Liver (tissue), 9 donors: ENCODE data around the gene CEPT1. TPM values are rescaled to one million over a fixed set of nuclear protein-coding genes. Genes with fewer than 3 reads are reported as not detected.

Experiments used
- DNase-seq: peaks from one replicate; pipeline ENCODE4 v3.0.0-alpha.2; 2017; ENCODE audit warnings: low spot score
- H3K27ac ChIP-seq, 2 donors: one replicate each; pipeline ENCODE4 v1.7.0; 2013; ENCODE audit warnings: inconsistent platforms in 2 of 2, low read length in 2 of 2, control low read depth in 1 of 2, low read depth in 1 of 2, mild to moderate bottlenecking in 1 of 2
- H3K27me3 ChIP-seq, 4 donors: one replicate each; pipeline versions ENCODE4 v1.6.1 to v1.7.0; 2013; ENCODE audit warnings: low read length in 3 of 4, inconsistent platforms in 1 of 4, mild to moderate bottlenecking in 1 of 4, moderate library complexity in 1 of 4; ENCODE audit not compliant: control insufficient read depth in 4 of 4, insufficient read depth in 4 of 4
- H3K36me3 ChIP-seq, 4 donors: one replicate each; pipeline versions ENCODE4 v1.6.1 to v1.7.0; 2013; ENCODE audit warnings: low read length in 3 of 4, mild to moderate bottlenecking in 3 of 4, low read depth in 1 of 4, moderate library complexity in 1 of 4; ENCODE audit not compliant: control insufficient read depth in 4 of 4, insufficient read depth in 3 of 4
- H3K4me1 ChIP-seq, 4 donors: one replicate each; pipeline versions ENCODE4 v1.6.1 to v1.7.0; 2013; ENCODE audit warnings: low read length in 3 of 4, mild to moderate bottlenecking in 3 of 4, moderate library complexity in 1 of 4; ENCODE audit not compliant: control insufficient read depth in 4 of 4, insufficient read depth in 4 of 4
- H3K4me3 ChIP-seq, 3 donors: one replicate each; pipeline versions ENCODE4 v1.6.1 to v1.7.0; 2013; ENCODE audit warnings: low read length in 3 of 3, control low read depth in 1 of 3, low read depth in 1 of 3, mild to moderate bottlenecking in 1 of 3
- H3K9ac ChIP-seq, 2 donors: one replicate each; pipeline ENCODE4 v1.7.0; 2013; ENCODE audit warnings: low read length in 2 of 2, mild to moderate bottlenecking in 2 of 2, moderate library complexity in 2 of 2, control low read depth in 1 of 2, low read depth in 1 of 2
- H3K9me3 ChIP-seq, 4 donors: one replicate each; pipeline versions ENCODE4 v1.6.1 to v1.7.0; 2013; ENCODE audit warnings: low read length in 3 of 4; ENCODE audit not compliant: control insufficient read depth in 4 of 4
- EGR1 ChIP-seq, 2 donors: IDR thresholded peaks; 2 replicates each; pipeline ENCODE4 v1.6.1; 2016 to 2018; ENCODE audit warnings: antibody characterized with exemption in 2 of 2, low read depth in 2 of 2
- FOXA1 ChIP-seq: IDR thresholded peaks from 2 replicates; pipeline ENCODE4 v1.6.1; 2016; ENCODE audit warnings: antibody characterized with exemption
- FOXA2 ChIP-seq: IDR thresholded peaks from 2 replicates; pipeline ENCODE4 v1.6.1; 2016; ENCODE audit warnings: antibody characterized with exemption
- GABPA ChIP-seq, 2 donors: IDR thresholded peaks in 1 of 2; conservative IDR thresholded peaks in 1 of 2; 2 replicates each; pipeline ENCODE4 v1.6.1; 2016; ENCODE audit warnings: antibody characterized with exemption in 2 of 2, mild to moderate bottlenecking in 1 of 2, moderate library complexity in 1 of 2
- HNF4A ChIP-seq, 2 donors: conservative IDR thresholded peaks; 2 replicates each; pipeline ENCODE4 v1.6.1; 2016; ENCODE audit warnings: antibody characterized with exemption in 2 of 2, mild to moderate bottlenecking in 2 of 2
- MAX ChIP-seq: IDR thresholded peaks from 2 replicates; pipeline ENCODE4 v1.6.1; 2016; ENCODE audit warnings: antibody characterized with exemption
- NR2F2 ChIP-seq: IDR thresholded peaks from 2 replicates; pipeline ENCODE4 v1.6.1; 2016; ENCODE audit warnings: antibody characterized with exemption
- RAD21 ChIP-seq, 2 donors: IDR thresholded peaks; 2 replicates each; pipeline ENCODE4 v1.6.1; 2016; ENCODE audit warnings: antibody characterized with exemption in 2 of 2, mild to moderate bottlenecking in 2 of 2
- RXRA ChIP-seq, 2 donors: IDR thresholded peaks; 2 replicates each; pipeline ENCODE4 v1.6.1; 2017 to 2018; ENCODE audit warnings: antibody characterized with exemption in 2 of 2, mild to moderate bottlenecking in 1 of 2
- SP1 ChIP-seq: IDR thresholded peaks from 2 replicates; pipeline ENCODE4 v1.6.1; 2018; ENCODE audit warnings: antibody characterized with exemption, mild to moderate bottlenecking
- TAF1 ChIP-seq: conservative IDR thresholded peaks from 2 replicates; pipeline ENCODE4 v1.6.1; 2016; ENCODE audit warnings: antibody characterized with exemption, mild to moderate bottlenecking
- YY1 ChIP-seq: IDR thresholded peaks from 2 replicates; pipeline ENCODE4 v1.6.1; 2016; ENCODE audit warnings: antibody characterized with exemption, mild to moderate bottlenecking
- WGBS: extraction: QIAGEN DNeasy Blood & Tissue Kit; methylation state at CpG from one replicate; pipeline ENCODE4 v1.1.7; 2013; 5-methylcytosine and 5-hydroxymethylcytosine counted together
- polyA plus RNA-seq, 2 donors: library from polyadenylated mRNA; stranded (reverse) in 1 of 2; unstranded in 1 of 2; fragments of 200-250 nt in 1 of 2; fragments of >200 nt in 1 of 2; fragmentation: Nextera tagmentation in 1 of 2; extraction: Ambion mirVana in 1 of 2; gene quantifications; one replicate each; pipeline versions ENCODE4 v1.2.1 to v1.2.3, GENCODE V29; 2013 to 2015
- total RNA-seq, 2 donors: library from RNA; depleted of rRNA; stranded (reverse); fragments of >200 nt; gene quantifications; one replicate each; pipeline ENCODE4 v1.2.3, GENCODE V29; 2014
- TF ChIP-seq, protein P1 (sequence below): IDR thresholded peaks from 2 replicates; pipeline ENCODE4 v1.6.1; 2016; ENCODE audit warnings: antibody characterized with exemption
- TF ChIP-seq, protein P2 (sequence below): fragments of 150-350 bp; IDR thresholded peaks from 2 replicates; pipeline ENCODE4 v1.5.1; 2017; ENCODE audit warnings: improper control_type of control experiment, low read depth, low read length; ENCODE audit not compliant: missing input control
- TF ChIP-seq, protein P3 (sequence below): IDR thresholded peaks from 2 replicates; pipeline ENCODE4 v1.6.1; 2016; ENCODE audit warnings: antibody characterized with exemption, mild to moderate bottlenecking
- TF ChIP-seq, protein P4 (sequence below): IDR thresholded peaks from 2 replicates; pipeline ENCODE4 v1.6.1; 2016; ENCODE audit warnings: antibody characterized with exemption
- donor health status: healthy.
- donor health status: healthy.
- donor health status: healthy.
- donor health status: healthy.
- donor health status: healthy.

Gene CEPT1
- total and polyA plus RNA-seq, 4 donors = 10.0 to 37.3 (median 27.7) TPM

DNA sequence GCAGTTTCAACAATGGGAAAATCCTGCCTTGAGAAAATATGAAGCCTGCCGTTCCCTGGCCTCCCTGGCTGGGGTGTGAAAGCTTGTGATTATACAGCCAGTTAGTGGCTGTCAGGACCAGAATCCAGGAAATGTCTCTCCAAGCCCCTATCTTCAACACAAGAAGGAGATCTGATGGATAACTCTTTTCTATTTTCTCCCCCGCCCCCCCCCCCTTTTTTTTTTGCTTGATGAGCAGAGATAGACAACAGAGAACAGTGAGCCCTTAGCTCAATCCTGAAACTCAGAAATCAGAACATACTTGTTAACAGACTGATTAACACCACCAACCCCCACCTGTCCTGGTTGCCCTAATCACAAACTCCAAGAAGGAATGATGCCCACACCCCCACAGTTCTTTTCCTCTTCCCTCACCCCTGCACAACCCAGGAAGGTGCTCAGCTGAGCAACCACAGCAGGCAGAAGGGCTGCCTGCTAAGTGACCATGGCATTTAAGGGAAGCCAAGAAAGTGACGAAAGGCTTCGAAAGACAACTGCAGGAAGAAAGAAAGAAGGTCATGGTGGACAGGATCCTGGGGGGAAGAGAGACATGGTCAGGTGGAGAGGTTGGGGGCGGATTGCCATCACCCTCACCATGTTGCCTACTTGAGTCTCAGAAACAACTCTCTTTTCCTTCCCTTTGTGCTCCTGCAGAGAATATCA lies 72.8 kb downstream of the CEPT1 start:
- WGBS = 85% methylated on average over 5 of the region's 5 CpGs
- H3K27me3 ChIP-seq = no peaks in the 10 kb centered on the region
- no peaks in the 10 kb centered on the region for H3K36me3 ChIP-seq
- no peak for DNase-seq
- no peak overlapping the region for H3K4me3 ChIP-seq
- H3K4me1 ChIP-seq = peaks cover 0 to 1% (median 0%) of the 10 kb centered on the region in 4 donors
- TF ChIP-seq RXRA (IDR thresholded peaks at IDR 0.05) (no peak), FOXA1 (no peak), HNF4A (conservative IDR thresholded peaks at IDR 0.05) (no peak), NR2F2 (no peak), TAF1 (no peak), MAX (no peak), SP1 (no peak), RAD21 (IDR thresholded peaks at IDR 0.05) (no peak), FOXA2 (no peak), EGR1 (IDR thresholded peaks at IDR 0.05; ENCODE audit: low read depth in 2 of 2) (no peak), YY1 (no peak)
- TF ChIP-seq, protein P1, sequence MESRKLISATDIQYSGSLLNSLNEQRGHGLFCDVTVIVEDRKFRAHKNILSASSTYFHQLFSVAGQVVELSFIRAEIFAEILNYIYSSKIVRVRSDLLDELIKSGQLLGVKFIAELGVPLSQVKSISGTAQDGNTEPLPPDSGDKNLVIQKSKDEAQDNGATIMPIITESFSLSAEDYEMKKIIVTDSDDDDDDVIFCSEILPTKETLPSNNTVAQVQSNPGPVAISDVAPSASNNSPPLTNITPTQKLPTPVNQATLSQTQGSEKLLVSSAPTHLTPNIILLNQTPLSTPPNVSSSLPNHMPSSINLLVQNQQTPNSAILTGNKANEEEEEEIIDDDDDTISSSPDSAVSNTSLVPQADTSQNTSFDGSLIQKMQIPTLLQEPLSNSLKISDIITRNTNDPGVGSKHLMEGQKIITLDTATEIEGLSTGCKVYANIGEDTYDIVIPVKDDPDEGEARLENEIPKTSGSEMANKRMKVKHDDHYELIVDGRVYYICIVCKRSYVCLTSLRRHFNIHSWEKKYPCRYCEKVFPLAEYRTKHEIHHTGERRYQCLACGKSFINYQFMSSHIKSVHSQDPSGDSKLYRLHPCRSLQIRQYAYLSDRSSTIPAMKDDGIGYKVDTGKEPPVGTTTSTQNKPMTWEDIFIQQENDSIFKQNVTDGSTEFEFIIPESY = no peak
- TF ChIP-seq, protein P2, sequence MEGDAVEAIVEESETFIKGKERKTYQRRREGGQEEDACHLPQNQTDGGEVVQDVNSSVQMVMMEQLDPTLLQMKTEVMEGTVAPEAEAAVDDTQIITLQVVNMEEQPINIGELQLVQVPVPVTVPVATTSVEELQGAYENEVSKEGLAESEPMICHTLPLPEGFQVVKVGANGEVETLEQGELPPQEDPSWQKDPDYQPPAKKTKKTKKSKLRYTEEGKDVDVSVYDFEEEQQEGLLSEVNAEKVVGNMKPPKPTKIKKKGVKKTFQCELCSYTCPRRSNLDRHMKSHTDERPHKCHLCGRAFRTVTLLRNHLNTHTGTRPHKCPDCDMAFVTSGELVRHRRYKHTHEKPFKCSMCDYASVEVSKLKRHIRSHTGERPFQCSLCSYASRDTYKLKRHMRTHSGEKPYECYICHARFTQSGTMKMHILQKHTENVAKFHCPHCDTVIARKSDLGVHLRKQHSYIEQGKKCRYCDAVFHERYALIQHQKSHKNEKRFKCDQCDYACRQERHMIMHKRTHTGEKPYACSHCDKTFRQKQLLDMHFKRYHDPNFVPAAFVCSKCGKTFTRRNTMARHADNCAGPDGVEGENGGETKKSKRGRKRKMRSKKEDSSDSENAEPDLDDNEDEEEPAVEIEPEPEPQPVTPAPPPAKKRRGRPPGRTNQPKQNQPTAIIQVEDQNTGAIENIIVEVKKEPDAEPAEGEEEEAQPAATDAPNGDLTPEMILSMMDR = no peak
- H3K9ac ChIP-seq = no peak overlapping the region
- no peak overlapping the region for H3K27ac ChIP-seq
- no peaks in the 10 kb centered on the region for H3K9me3 ChIP-seq

DNA sequence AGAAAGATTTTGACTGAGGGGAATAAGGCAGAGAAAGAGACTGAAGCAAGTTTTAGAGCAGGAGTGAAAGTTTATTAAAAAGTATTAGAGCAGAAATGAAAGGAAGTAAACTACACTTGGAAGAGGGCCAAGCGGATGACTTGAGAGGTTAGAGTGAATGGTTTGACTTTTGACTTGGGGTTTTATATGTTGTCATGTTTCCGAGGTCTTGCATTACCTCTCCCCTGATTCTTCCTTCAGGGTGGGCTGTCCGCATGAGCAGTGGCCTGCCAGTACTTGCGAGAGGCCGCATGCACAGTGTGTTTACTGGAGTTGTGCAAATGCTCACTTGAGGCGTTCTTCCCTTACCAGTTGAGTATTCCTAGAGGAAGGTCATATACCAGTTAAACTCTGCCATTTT lies 73.4 kb downstream of the CEPT1 start:
- TF ChIP-seq TAF1 = no peak
- Histone ChIP-seq H3K4me3 (no peak overlapping the region), H3K36me3 (no peaks in the 10 kb centered on the region), H3K27ac (no peak overlapping the region), H3K27me3 (no peaks in the 10 kb centered on the region), H3K9ac (no peak overlapping the region), H3K9me3 (no peaks in the 10 kb centered on the region), H3K4me1 (peaks cover 0 to 1% (median 0%) of the 10 kb centered on the region in 4 donors)
- 89% methylated on average over 6 of the region's 6 CpGs for WGBS
- DNase-seq = no peak

DNA sequence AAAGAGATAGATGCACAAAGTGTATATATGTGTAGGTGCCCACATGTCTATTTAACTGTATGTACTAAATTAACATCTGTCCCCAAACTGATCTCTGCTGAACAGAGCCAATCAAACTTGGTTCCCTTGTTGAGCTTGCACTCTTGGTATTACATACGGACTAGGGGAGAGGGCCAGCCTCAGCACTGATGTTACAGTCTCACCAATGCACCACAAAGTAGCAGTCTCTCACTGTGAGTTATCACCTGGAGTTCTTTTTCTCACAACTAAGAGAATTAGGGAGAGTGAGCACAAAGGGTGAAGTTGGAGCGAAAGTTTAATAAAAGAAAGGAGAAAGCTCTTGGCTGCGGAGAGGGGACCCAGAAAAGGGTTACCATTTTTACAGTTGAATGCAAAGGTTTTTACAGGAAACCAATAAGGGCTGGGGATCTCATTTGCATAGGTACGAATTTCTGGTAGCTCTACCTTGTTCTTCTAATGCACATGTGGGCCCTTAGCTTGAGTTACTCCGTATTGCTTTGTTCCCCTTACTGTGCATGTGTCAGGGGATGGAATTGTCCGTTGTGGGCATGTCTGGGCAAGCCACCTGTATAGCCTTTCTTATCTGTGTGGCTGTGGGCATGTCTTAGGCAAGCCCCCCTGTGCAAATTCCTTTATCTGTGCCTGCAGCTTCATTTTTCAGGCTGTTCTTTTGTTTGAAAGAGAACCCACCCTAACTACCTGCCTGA lies 74.2 kb downstream of the CEPT1 start:
- H3K9ac ChIP-seq = no peak overlapping the region
- H3K36me3 ChIP-seq = no peaks in the 10 kb centered on the region
- H3K4me3 ChIP-seq = no peak overlapping the region
- WGBS = 89% methylated on average over 6 of the region's 6 CpGs
- DNase-seq = no peak
- no peaks in the 10 kb centered on the region for H3K27me3 ChIP-seq
- no peaks in the 10 kb centered on the region for H3K9me3 ChIP-seq
- peaks cover 0 to 1% (median 0%) of the 10 kb centered on the region in 4 donors for H3K4me1 ChIP-seq
- no peak overlapping the region for H3K27ac ChIP-seq
- TF ChIP-seq GABPA (IDR thresholded peaks at IDR 0.05 in 1 of 2, conservative IDR thresholded peaks at IDR 0.05 in 1 of 2) = no peak
- no peak for TF ChIP-seq TAF1
- TF ChIP-seq YY1 = no peak
- TF ChIP-seq, protein P1 = no peak
- TF ChIP-seq, protein P3, sequence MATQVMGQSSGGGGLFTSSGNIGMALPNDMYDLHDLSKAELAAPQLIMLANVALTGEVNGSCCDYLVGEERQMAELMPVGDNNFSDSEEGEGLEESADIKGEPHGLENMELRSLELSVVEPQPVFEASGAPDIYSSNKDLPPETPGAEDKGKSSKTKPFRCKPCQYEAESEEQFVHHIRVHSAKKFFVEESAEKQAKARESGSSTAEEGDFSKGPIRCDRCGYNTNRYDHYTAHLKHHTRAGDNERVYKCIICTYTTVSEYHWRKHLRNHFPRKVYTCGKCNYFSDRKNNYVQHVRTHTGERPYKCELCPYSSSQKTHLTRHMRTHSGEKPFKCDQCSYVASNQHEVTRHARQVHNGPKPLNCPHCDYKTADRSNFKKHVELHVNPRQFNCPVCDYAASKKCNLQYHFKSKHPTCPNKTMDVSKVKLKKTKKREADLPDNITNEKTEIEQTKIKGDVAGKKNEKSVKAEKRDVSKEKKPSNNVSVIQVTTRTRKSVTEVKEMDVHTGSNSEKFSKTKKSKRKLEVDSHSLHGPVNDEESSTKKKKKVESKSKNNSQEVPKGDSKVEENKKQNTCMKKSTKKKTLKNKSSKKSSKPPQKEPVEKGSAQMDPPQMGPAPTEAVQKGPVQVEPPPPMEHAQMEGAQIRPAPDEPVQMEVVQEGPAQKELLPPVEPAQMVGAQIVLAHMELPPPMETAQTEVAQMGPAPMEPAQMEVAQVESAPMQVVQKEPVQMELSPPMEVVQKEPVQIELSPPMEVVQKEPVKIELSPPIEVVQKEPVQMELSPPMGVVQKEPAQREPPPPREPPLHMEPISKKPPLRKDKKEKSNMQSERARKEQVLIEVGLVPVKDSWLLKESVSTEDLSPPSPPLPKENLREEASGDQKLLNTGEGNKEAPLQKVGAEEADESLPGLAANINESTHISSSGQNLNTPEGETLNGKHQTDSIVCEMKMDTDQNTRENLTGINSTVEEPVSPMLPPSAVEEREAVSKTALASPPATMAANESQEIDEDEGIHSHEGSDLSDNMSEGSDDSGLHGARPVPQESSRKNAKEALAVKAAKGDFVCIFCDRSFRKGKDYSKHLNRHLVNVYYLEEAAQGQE = no peak
- TF ChIP-seq, protein P4, sequence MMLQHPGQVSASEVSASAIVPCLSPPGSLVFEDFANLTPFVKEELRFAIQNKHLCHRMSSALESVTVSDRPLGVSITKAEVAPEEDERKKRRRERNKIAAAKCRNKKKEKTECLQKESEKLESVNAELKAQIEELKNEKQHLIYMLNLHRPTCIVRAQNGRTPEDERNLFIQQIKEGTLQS = no peak
- no peak for TF ChIP-seq RAD21 (IDR thresholded peaks at IDR 0.05)
- TF ChIP-seq HNF4A (conservative IDR thresholded peaks at IDR 0.05) = no peak
- TF ChIP-seq NR2F2 = no peak
